ENCODE data around the gene SCNN1A.
A peak's percentile ranks its signal among the peaks of the same experiment; 100 is the strongest.

The SCNN1A gene

DNA sequence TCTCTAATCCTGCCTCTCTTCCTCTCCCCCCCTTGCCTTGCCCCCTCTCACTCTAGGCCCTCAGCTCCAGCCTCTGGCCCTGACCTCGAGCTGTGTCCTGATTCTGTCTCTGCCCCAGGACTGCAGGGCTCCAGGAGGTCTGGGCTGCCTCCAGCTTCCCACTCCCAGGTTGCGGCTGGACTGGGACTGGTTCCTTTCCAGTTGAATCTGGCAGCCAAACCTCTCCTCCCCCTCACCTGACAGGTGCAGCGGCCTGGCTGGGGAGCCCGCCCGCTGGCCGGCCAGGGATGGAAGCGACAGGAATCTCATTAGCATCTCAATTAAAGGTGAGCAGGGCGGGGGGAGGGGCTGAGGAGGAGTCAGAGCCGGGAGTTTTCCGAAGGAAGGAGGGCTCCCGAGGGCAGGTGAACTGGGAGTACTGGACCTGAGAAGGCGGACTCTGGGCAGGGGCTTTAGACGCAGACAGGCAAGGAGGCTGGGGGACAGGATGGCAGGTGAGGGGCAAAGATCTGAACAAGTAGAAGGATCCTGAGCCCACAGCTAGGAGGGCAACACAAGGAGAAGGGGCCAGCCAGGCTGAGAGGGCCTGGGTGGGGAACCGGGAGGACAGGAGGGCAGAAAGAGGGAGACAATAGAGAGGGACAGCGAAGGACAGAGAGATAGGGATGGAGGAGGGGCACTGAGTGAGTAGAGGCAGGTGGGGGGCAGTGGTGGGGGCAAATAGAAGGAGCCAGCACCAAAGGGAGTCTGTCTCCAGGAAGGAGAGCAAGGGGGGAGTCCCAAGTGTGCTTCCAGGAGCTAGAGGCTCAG lies at the start of gene SCNN1A:
Gene SCNN1A, minus strand, starts transcription at position 295 of the 810 bp plus-strand sequence. CDS start 780 bp downstream, outside the sequence.
- ATAC-seq, result no peak

DNA sequence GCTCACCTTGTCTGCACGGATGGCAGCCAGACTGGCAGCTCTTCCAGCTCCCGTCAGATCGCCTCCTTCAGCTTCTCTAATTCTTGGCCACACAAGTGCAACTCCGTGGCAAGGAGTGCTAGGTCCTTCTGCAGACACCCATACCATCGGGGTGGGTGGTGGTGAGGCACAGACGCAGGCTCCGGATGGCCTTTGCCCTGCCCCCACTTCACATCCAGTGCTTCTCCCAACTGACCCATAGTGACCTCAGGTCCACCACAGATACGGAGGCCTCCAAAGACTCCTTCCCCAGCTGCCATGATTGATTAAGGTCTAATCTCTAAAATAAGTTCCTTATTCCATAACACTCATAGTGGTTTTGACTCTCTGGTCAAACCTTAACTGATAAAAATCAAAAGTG lies 49.5 kb upstream of the SCNN1A start:
- no peak for ATAC-seq

DNA sequence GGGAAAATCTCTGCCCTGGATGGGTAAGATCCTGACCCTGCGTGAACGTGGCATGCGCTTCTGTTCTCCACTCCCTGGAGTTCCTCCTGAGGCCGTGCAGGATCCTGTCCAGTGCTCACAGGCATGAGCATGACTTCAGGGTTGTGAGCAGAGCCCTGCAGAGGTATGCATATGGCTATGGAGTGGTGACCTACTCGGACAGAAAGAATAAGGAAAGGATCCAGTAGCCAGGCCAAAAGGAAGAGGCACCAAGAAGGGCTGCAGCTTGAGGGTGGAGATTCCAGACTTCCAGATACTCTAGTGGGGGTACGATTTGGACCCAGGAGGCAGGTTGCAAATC lies 48.6 kb upstream of the SCNN1A start:
- no peak for ATAC-seq

DNA sequence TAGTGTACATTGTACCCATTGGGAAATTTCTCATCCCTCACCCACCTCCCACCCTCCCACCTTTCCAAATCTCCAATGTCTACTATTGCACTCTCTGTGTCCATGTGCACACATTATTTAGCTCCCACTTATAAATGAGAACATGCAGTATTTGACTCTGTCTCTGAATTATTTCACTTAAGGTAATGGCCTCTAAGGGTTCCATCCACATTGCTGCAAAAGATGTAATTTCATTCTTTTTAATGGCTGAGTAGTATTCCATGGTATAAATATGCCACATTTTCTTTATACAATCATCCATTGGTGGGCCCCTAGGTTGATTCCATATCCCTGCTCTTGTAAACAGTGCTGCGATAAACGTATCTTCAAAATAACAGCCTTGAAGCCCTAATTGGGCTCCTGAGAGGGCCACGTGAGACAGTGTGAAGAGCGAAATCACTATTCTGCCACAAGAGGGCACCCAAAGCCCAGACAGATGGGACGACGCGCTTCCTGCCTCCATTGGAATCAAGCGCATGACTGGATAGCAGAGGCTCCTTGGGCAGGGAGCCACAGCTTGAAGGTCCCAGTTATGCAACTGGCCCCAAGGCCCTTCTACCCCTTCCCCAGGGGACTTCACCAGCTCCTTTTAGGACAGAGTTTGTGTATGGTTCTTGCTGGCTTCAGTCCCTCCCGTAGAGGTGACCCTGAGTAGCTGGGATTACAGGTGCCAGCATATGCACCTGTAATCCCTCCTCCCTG lies 48.1 kb upstream of the SCNN1A start:
- ATAC-seq, result peak; percentile 55

DNA sequence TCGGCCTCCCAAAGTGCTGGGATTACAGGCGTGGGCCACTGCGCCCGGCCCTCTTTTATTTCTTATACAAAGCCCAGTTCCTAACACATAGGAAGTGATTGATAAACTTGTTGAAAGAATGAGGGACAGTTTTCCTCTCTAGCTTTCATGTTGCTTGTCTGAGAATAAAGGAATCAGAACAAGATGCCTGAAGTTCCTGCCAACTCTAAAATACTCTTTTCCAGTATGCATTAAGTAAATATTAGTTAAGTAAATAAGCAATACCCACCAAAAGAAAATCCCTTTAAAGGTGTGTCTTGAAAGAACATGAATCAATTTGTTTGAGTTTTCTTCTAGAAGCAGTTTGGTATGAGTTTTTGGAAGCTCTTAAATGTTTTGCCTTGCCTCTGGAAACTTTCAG lies 45.0 kb upstream of the SCNN1A start:
- ATAC-seq, result no peak

DNA sequence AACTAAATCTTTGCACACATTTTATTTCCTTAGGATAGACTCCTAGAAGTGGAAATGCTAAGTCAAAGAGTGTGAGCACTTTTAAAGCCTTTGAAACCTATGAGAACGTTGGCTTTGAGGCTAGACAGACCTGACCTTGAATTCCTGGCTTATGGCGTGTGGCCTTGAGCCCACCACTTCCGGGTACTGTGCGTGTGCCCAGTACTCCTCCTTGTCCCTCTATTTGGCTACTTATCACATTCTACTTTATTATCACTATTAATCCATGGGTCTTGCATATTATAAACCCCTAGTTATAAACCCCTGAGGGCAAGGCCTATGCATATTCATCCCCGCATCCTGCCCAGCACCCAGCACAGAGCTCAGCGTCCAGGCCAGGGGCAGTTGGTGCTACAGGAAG lies 43.4 kb upstream of the SCNN1A start:
- no peak for ATAC-seq

DNA sequence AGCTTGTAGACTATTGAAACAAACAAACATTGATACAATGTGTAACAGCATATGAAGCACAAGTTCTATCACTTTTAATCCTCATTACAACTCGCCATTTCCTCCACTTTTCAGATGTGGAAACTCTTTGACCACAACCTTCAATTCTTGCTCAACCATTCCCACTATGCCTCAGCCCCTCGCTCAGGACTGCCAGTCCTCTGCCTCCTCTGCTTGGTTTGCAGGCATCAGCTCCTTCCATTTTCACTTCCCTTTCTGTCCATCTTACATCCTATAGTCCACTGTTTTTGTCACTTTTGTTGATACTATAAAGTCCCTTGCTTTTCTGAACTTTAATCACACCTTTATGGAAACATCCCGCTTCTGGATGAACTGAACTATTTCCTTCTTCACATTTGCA lies 41.2 kb upstream of the SCNN1A start:
- no peak for ATAC-seq

DNA sequence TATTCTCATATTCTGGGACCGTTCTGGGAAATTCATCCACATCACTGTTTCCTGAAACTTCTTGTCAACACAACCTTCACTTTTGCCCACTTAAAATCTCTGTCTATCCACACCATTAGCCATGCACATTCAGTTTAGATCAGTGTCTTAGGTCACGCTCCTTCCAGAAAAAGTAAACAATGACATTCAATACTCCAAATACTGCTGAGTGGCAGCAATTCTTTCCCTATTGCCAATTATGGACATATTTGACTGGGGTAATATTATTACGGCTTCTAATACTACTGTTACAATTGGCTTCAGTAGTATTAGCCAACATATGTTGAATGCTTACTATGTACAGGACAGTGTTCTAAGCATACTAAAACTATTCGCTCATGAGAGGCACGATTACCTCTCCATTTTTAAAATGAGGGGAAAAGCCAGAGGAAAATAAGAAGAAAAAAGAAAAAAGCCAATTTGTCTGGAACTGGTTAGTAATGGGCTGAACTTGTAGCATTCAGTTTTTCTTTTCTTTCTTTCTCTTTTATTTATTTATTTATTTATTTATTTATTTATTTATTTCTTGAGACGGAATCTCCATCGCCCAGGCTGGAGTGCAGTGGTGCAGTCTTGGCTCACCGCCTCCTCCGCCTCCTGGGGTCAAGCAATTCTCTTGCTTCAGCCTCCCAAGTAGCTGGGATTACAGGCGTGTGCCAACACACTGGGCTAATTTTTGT lies 32.0 kb upstream of the SCNN1A start:
- ATAC-seq, result no peak

DNA sequence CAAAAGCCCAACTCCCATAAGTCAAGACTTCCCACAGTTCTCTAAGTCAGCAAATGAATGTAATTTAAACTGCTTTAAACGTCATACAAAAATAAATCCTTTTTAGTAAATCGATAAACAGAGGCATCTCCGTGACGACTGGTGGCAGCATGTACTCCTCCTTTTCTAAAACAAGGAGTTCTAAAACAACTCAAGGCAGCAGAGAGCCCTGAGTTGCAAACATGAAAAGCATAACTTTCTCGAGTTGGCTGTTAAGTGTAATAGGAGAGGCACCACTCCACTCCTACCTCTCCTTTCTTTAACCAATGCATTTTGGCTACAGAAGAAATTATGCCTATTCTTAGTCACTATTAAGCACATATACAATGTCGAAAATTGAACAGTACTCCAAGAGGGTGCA lies 30.6 kb upstream of the SCNN1A start:
- ATAC-seq, result no peak

DNA sequence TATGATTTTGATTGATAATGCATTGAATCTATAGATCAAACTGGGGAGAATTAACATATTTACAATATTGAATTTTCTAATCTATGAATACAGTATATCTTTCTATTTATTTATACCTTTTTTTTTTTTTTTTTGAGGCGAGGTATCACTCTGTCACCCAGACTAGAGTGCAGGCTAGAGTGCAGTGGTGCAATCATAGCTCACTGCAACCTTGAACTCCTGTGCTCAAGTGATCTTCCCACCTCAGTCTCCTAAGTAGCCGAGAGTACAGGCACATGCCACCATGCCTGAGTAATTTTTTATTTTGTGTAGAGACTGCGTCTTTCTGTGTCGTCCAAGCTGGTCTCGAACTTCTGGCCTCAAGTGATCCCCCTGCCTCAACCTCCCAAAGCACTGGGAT lies 29.0 kb upstream of the SCNN1A start:
- no peak for ATAC-seq

DNA sequence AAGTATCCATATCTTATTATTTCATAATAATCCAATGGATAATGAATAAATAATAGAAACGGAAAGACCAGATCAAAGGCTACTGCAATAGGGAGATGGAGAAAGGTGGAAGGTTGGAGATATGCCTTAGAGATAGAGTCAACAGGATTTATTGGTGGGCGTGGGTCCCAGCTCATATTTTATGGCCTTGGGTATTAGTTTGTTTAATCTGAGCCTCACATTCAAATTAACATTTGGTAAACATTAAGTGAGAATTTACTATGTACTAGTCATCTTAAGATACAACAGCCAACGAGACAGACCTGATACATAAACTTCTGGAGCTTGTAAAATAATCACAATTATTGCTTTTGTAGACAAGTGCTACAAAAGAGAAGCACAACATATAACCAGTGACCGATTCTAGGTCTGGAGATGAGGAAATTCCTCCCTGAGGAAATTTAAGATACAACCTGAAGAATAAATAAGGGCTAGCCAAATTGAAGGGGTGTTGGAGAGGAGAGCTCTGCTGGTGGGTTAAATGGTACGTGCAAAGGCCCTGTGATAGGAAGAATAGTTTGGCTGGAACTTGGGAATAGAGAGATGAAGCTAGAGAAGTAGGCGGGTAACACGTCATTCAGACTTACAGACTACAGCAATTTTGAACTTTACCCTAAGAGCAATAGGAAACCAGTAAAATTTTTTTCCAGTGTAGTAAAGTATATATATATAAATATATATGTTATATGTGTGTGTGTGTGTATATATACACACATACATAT lies 24.7 kb upstream of the SCNN1A start:
- ATAC-seq, result no peak

DNA sequence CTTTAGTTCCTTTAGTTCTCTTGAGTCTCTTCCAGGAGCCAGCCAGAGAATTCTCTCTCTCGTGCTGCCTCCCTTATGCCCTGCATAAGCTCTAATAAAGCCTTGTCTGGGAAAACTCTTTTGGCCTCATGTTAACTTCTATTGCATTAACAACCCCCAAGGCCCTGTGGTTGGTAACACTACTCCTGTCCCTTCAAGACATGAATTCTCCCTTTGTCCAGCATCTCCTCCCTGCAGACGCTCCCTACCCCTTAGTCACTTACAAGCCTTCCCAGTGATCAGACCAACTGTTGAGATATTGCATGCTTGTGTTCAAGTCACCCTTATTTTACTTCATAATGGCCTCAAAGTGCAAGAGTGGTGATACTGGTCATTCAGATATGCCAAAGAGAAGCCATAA lies 20.7 kb upstream of the SCNN1A start:
- ATAC-seq, result no peak

DNA sequence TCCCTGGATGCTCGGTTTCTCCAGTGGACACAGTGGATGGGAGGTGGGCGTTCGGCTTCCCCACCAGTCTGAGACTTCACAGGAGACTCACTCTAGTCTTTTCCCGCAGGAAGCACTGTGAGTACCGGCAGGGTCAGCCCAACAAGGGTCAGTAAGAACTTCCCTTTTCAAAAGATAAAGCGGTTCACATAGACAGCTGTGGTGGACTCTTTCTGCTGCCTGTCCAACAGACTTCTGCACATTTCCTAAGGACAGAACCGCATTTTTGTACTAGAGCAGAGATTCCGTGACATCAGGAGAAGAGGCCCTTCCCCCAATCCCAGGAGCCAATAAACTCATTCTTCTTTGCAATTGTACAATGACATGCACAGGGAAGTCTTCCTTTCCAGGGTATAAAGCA lies 19.0 kb upstream of the SCNN1A start:
- ATAC-seq, result no peak

DNA sequence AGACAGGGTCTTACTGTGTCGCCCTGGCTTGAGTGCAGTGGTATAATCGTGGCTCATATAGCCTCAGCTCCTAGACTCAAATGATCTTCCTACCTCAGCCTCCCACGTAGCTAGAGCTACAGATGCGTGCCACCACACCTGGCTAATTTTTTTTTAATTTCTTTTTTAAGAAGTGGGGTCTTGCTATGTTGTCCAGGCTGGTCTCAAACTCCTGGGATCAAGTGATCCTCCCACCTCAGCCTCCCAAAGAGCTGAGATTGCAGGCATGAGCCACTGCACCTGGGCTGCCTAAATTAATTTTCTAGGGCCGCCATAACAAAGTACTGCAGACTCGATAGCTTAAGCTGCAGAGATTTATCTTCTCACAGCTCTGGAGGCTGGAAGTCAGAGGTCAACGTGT lies 17.7 kb upstream of the SCNN1A start:
- no peak for ATAC-seq

DNA sequence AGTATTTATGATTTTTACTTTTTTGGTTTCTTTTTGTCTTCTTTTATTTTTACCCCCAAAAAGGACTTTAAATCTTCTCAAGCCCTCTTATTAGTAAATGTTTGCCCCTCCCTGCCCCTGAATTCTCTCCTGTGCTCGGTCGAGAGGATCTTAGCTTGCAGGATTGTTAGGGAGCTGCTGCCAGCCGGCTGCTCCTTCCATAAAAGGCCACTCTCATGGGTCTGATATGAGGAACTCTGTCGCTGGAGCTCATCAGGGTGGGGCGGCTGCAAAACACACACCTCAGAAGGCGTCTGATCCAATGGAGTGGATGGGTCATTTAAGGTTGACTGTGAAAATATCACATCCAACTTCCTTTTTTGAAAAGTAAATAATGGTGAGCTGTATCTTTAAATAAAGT lies 17.1 kb upstream of the SCNN1A start:
- no peak for ATAC-seq

DNA sequence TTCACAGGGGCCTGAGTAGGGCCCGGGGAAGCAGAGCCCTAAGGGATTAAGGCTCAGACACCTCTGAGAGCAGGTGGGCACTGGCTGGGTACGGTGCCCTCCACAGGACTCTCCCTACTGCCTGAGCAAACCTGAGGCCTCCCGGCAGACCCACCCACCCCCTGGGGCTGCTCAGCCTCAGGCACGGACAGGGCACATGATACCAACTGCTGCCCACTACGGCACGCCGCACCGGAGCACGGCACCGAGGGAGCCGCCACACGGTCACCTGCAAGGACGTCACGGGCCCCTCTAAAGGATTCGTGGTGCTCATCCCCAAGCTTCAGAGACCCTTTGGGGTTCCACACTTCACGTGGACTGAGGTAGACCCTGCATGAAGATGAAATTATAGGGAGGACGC lies 15.7 kb upstream of the SCNN1A start:
- no peak for ATAC-seq

DNA sequence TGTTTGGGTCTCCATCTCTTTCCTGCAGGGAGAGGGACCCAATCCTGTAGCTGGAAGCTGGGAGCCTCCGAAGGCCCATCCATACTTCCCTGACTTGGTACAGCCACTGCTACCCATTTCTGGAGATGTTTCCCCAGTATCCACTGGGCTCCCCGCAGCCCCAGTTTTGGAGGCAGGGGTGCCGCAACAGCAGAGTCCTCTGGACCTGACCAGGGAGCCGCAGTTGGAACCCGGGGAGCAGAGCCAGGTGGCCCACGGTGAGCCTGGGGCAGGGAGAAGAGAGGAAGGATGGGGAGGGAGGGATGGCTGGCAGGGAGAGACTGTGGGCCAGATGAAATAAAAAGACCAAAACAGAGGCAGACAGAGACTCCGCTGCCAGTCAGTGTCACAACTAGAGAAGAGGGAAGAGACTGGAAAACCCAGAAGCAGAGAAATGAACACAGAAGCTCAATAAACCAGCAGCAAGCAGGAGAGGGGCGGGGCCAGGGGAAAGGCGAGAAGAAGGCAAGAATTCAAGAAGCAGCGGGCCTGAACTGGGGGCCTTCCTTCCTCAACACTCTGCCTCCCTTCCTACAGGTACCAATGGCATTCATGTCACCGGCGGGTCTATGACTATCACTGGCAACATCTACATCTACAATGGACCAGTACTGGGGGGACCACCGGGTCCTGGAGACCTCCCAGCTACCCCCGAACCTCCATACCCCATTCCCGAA lies 14.9 kb upstream of the SCNN1A start:
- no peak for ATAC-seq

DNA sequence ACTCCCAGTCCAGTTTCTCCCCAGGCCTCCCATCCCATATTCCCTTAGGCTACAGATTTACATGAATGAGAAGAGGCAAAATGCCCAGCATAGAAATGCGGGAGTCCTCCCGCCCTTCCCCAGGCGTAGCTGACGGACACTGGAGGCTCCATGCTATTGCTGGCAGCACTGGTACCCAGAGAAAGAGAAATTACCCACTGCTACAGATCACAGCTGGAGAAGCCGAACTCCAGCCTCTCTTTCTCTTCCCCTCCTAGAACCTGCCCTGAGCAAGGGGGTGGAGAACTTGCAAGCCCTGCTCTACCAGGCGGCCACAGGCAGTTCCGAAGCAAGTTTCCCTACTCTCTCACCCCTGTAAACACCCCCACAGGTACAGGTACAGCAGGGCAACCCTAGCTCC lies 12.2 kb upstream of the SCNN1A start:
- ATAC-seq, result no peak

DNA sequence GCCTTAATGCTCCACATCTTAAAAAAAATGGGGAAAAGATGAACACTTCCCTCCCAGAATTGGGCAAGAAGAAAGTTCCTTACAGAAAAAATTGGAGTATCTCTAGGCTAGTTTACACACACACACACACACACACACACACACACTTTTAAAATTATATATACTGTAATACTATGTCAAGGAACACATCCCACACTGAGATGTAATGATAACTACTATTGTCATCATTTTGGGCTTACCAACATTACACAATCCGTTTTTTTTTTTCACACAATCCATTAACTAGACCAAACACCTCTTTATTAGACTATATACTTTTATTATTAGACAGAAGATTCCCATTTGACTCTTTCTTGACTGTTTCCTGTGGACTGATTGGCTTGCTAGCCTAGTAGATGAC lies 11.1 kb upstream of the SCNN1A start:
- no peak for ATAC-seq

DNA sequence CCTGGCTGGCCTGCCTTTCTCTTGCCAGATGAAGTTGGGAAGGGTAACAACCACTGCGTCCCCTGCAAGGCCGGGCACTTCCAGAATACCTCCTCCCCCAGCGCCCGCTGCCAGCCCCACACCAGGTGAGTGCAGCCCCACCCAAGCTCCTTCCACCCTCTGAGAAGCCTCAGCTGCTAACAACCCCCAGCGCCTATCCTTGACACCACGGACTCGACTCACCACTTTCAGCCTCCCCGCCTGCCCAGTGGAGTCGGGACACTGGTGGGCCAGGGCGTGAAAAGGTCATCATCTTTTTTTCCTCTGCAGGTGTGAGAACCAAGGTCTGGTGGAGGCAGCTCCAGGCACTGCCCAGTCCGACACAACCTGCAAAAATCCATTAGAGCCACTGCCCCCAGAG lies 10.7 kb upstream of the SCNN1A start:
- no peak for ATAC-seq

DNA sequence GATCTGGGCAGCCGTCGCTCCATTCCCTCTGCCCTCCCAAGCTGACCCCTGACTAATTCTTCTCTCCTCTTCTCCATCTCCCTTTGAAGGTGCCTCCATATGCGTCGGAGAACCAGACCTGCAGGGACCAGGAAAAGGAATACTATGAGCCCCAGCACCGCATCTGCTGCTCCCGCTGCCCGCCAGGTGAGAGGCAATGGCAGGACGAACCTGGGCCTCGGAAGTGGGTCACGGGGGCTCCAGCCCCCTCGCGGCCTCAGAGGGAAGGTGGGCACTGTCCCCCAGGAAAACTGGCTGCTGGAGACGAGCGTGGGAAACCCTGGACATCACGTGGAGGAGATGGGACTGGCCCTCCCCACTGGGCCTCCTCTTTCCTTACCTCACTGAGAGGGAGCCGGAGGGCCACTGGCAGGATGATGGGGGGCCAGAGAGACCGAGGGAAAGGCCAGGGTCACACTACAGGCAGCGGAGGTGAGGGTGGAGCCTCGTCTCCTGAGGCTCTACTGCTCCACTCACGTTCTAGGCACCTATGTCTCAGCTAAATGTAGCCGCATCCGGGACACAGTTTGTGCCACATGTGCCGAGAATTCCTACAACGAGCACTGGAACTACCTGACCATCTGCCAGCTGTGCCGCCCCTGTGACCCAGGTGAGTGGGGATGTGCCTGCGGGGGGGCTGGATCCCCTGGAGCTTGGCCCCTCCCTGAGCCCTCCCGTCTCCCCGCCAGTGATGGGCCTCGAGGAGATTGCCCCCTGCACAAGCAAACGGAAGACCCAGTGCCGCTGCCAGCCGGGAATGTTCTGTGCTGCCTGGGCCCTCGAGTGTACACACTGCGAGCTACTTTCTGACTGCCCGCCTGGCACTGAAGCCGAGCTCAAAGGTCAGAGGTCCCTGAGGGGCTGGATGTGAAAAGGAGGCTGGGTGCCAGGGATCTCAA lies 9.4 kb upstream of the SCNN1A start:
- no peak for ATAC-seq

All from activated CD4-positive, CD25-positive, alpha-beta regulatory T cell treated with anti-CD3 and anti-CD28 coated beads, Interleukin-2, amount 50 U/mL, for 24 hours (primary cell).